Heart left ventricle (tissue), 16 donors: Measurements from ENCODE around the gene FUBP3. TPM values are rescaled to one million over a fixed set of nuclear protein-coding genes. Genes with fewer than 3 reads are reported as not detected.
A peak's percentile ranks its signal among the peaks of the same experiment; 100 is the strongest.

Source experiments
- ATAC-seq, 4 donors: fragments of 200-7000 bp; cut with Tn5 transposase; one replicate each; pipeline ENCODE4 v1.9.1; 2020 to 2022; ENCODE audit warnings: moderate library complexity in 4 of 4, mild to moderate bottlenecking in 3 of 4, moderate number of reproducible peaks in 1 of 4
- DNase-seq, 5 donors: peaks; one replicate each; pipeline ENCODE4 v3.0.0-alpha.2; 2020
- H3K27ac ChIP-seq, 12 donors: fragments of 200-600 bp; sonication (generic) in 4 of 12; one replicate each; pipeline versions ENCODE4 v1.5.0 to v1.8.0; 2016 to 2022; ENCODE audit warnings: mild to moderate bottlenecking in 2 of 12
- H3K27me3 ChIP-seq, 9 donors: fragments of 200-600 bp; sonication (generic) in 2 of 9; one replicate each; pipeline versions ENCODE4 v1.5.1 to v1.8.0; 2016 to 2022; ENCODE audit warnings: mild to moderate bottlenecking in 3 of 9
- H3K36me3 ChIP-seq, 9 donors: fragments of 200-600 bp; sonication (generic) in 2 of 9; one replicate each; pipeline versions ENCODE4 v1.5.0 to v1.8.0; 2018 to 2022; ENCODE audit warnings: mild to moderate bottlenecking in 2 of 9
- H3K4me1 ChIP-seq, 12 donors: fragments of 200-600 bp; sonication (generic) in 4 of 12; one replicate each; pipeline versions ENCODE4 v1.5.0 to v1.8.0; 2016 to 2022; ENCODE audit warnings: mild to moderate bottlenecking in 3 of 12
- H3K4me3 ChIP-seq, 12 donors: fragments of 200-600 bp; sonication (generic) in 4 of 12; one replicate each; pipeline versions ENCODE4 v1.5.0 to v1.8.0; 2017 to 2022; ENCODE audit warnings: mild to moderate bottlenecking in 9 of 12, moderate library complexity in 4 of 12
- H3K9me3 ChIP-seq, 12 donors: fragments of 200-600 bp; sonication (generic) in 4 of 12; one replicate each; pipeline versions ENCODE4 v1.5.0 to v1.8.0; 2016 to 2022; ENCODE audit warnings: mild to moderate bottlenecking in 1 of 12
- CTCF ChIP-seq, 12 donors: fragments of 200-600 bp; sonication (generic) in 4 of 12; IDR thresholded peaks; one replicate each; pipeline versions ENCODE4 v1.5.0 to v1.8.0; 2018 to 2022; ENCODE audit warnings: antibody characterized with exemption in 12 of 12, mild to moderate bottlenecking in 5 of 12
- POLR2A ChIP-seq, 2 donors: fragments of 450-650 bp; IDR thresholded peaks; one replicate each; pipeline ENCODE4 v1.6.1; 2017; ENCODE audit warnings: antibody characterized with exemption in 2 of 2, mild to moderate bottlenecking in 2 of 2, moderate library complexity in 2 of 2
- WGBS, 4 donors: extraction: QIAGEN DNeasy Blood & Tissue Kit in 2 of 4; methylation state at CpG; one replicate each; pipeline versions ENCODE4 v1.1.5 to v1.1.7; 2013 to 2018; 5-methylcytosine and 5-hydroxymethylcytosine counted together
- intact Hi-C, 10 donors: fragments of 100-400 bp; cut with DNase I; formaldehyde crosslinking; loops; one replicate each; pipeline versions ENCODE4 v1.11.1 to v1.14.2; 2022
- polyA plus RNA-seq, 2 donors: library from polyadenylated mRNA; stranded (reverse); fragments of 200-250 nt; gene quantifications; one replicate each; pipeline ENCODE4 v1.2.3, GENCODE V29; 2013
- total RNA-seq, 9 donors: library from RNA; depleted of rRNA in 2 of 9; stranded (reverse); fragments of >200 nt in 2 of 9; fragmentation: NEBNext Ultra II Directional in 3 of 9; extraction: Animal tissue kit (Norgen Biotek cat#: 25700) in 3 of 9; gene quantifications; one replicate each; pipeline versions ENCODE4 v1.1.0 to v1.2.4, GENCODE V29; 2016 to 2023
- donor health status: ischemic (EF 13 %, LVEDD 7.1; RV severe dilation, severe dysfunction).
- donor health status: healthy with polysubstance abuse.
- donor health status: DM: no; HTN: yes; CAD: no.
- donor health status: DM: no; HTN: no; CAD: no.
- donor health status: ischemic (EF 25% LVEDD 6.9; RV normal size, moderate dysfunction).
- donor health status: ischemic (EF 25% LVEDD 5.7; RV mildly dilated, moderate dysfunction).
- donor health status: healthy.
- donor health status: DM: yes; HTN: yes; CAD: no.
- donor health status: ischemic (EF 35%, LVEDD 5.7; RV mildly dilated, moderate dysfunction).
- donor health status: nonischemic (EF 11% LVEDD 7.7; RV severe dilation, severe dysfunction).
- donor health status: DM: yes; HTN: yes; CAD: no.
- donor health status: PGD.
- donor health status: ischemic (EF 29% LVEDD 5.4; RV normal size, mild dysfunction).
- donor health status: nonischemic (EF 23%, LVEDD 6.1; RV moderate dilation, normal function).

FUBP3 gene
- total and polyA plus RNA-seq, 11 donors: 14.4 to 39.5 (median 24.8) TPM

- DNase-seq: no peak
- Histone ChIP-seq H3K27me3 (no peaks in the 10 kb centered on the region), H3K36me3 (peaks cover 0 to 11% (median 0%) of the 10 kb centered on the region in 9 donors), H3K9me3 (no peaks in the 10 kb centered on the region), H3K4me3 (no peak overlapping the region), H3K27ac (peak overlapping the region in 3 of 12 donors; percentile 19 to 73 (median 66)), H3K4me1 (peaks cover 0 to 42% (median 16%) of the 10 kb centered on the region in 12 donors)
- 64 to 90% (median 82%) methylated on average over 3 of the region's 3 CpGs for WGBS, 4 donors
- TF ChIP-seq CTCF (IDR thresholded peaks at IDR 0.05): no peak
- TF ChIP-seq POLR2A (IDR thresholded peaks at IDR 0.05): no peak
- intact Hi-C loops: no loop called here
- ATAC-seq: no peak
These were observed 8.5 kb downstream of the FUBP3 start for GRCh38 chr9:130587921-130588320.

GRCh38 chr9:130588416-130588815, 9.0 kb downstream of the FUBP3 start:
- no peak for ATAC-seq
- H3K27ac ChIP-seq: peak overlapping the region in 7 of 12 donors; percentile 19 to 76 (median 66)
- no peak for DNase-seq

GRCh38 chr9:130589754-130590153, 10.4 kb downstream of the FUBP3 start:
- intact Hi-C loops: no loop called here
- no peaks in the 10 kb centered on the region for H3K9me3 ChIP-seq
- no peak overlapping the region for H3K4me3 ChIP-seq
- 53 to 70% (median 60%) methylated on average over 3 of the region's 3 CpGs for WGBS, 4 donors
- H3K27me3 ChIP-seq: no peaks in the 10 kb centered on the region
- no peak for ATAC-seq
- H3K27ac ChIP-seq: peak overlapping the region in 9 of 12 donors; percentile 28 to 89 (median 66)
- no peak for TF ChIP-seq CTCF (IDR thresholded peaks at IDR 0.05)
- no peak for TF ChIP-seq POLR2A (IDR thresholded peaks at IDR 0.05)
- H3K36me3 ChIP-seq: peaks cover 0 to 18% (median 0%) of the 10 kb centered on the region in 9 donors
- H3K4me1 ChIP-seq: peaks cover 0 to 34% (median 17%) of the 10 kb centered on the region in 12 donors
- DNase-seq: no peak

More at GRCh38 chr9:130588416-130588815, 9.0 kb downstream of the FUBP3 start:
- H3K4me1 ChIP-seq: peaks cover 0 to 37% (median 16%) of the 10 kb centered on the region in 12 donors
- no peak overlapping the region for H3K4me3 ChIP-seq
- peaks cover 0 to 11% (median 0%) of the 10 kb centered on the region in 9 donors for H3K36me3 ChIP-seq
- H3K27me3 ChIP-seq: no peaks in the 10 kb centered on the region
- WGBS, 4 donors: 57 to 67% (median 64%) methylated on average over 4 of the region's 4 CpGs
- no peaks in the 10 kb centered on the region for H3K9me3 ChIP-seq
- intact Hi-C loops: no loop called here
- TF ChIP-seq CTCF (IDR thresholded peaks at IDR 0.05) (no peak), POLR2A (IDR thresholded peaks at IDR 0.05) (no peak)

GRCh38 chr9:130590305-130590704, 10.9 kb downstream of the FUBP3 start:
- Histone ChIP-seq H3K4me3 (no peak overlapping the region), H3K4me1 (peaks cover 0 to 34% (median 17%) of the 10 kb centered on the region in 12 donors), H3K9me3 (no peaks in the 10 kb centered on the region), H3K36me3 (peaks cover 0 to 19% (median 0%) of the 10 kb centered on the region in 9 donors), H3K27me3 (no peaks in the 10 kb centered on the region), H3K27ac (peak overlapping the region in 9 of 12 donors; percentile 28 to 89 (median 66))
- intact Hi-C loops: no loop called here
- DNase-seq: peak in 1 of 5 donors; percentile 34
- peak; percentile 68 to 92 (median 88) for ATAC-seq
- 47 to 64% (median 58%) methylated on average over 3 of the region's 3 CpGs for WGBS, 4 donors
- TF ChIP-seq CTCF (IDR thresholded peaks at IDR 0.05) (no peak), POLR2A (IDR thresholded peaks at IDR 0.05) (no peak)
